Myometrial cell (primary cell): ENCODE data around the gene C11orf98. TPM values are rescaled to one million over a fixed set of nuclear protein-coding genes. Genes with fewer than 3 reads are reported as not detected.

Source experiments
- total RNA-seq: library from RNA; depleted of rRNA; stranded (reverse); fragments of >200 nt; gene quantifications from 2 replicates; pipeline ENCODE4 v1.2.3, GENCODE V29; 2015

The C11orf98 gene
- 47.0 and 88.6 TPM in 2 replicates for total RNA-seq

GRCh38 chr11:62665075-62665598 lies at the start of gene C11orf98, which contains the start of gene CSKMT:
Gene C11orf98, minus strand, starts transcription at chr11:62665210. Its CDS starts 41 bp downstream, at chr11:62665169.
Gene CSKMT, plus strand, starts transcription at chr11:62665312. Its CDS starts 568 bp downstream, at chr11:62665880.

GRCh38 chr11:62707277-62707861 lies 42.4 kb upstream of the C11orf98 start, which contains the start of the genes BSCL2 and GNG3:
Gene BSCL2, minus strand, starts transcription at chr11:62707424. Its CDS starts 229 bp downstream, at chr11:62707195.
Gene GNG3, plus strand, starts transcription at chr11:62707676. Its CDS starts 620 bp downstream, at chr11:62708296.

GRCh38 chr11:62689421-62690183 lies 24.6 kb upstream of the C11orf98 start, which contains the start of gene LRRN4CL:
Gene LRRN4CL, minus strand, starts transcription at chr11:62689530. Its CDS starts 1,022 bp downstream, at chr11:62688508.

GRCh38 chr11:62678770-62679696 lies 14.0 kb upstream of the C11orf98 start, which contains the start of gene UBXN1:
Gene UBXN1, minus strand, starts transcription at chr11:62679073. Its CDS starts 150 bp downstream, at chr11:62678923.

GRCh38 chr11:62671608-62672389 lies 6.8 kb upstream of the C11orf98 start, which contains the start of the genes LBHD1 and UQCC3:
Gene LBHD1, minus strand, starts transcription at chr11:62672267. Its CDS starts 2,236 bp downstream, at chr11:62670031.
Gene UQCC3, plus strand, starts transcription at chr11:62671673. Its CDS starts 73 bp downstream, at chr11:62671746.

GRCh38 chr11:62645946-62646824 lies 18.8 kb downstream of the C11orf98 start, which contains the start of gene GANAB:
Gene GANAB, minus strand, starts transcription at chr11:62646613. Its CDS starts 14 bp downstream, at chr11:62646599.

GRCh38 chr11:62621567-62622470 lies 43.2 kb downstream of the C11orf98 start, which contains the start of gene B3GAT3:
Gene B3GAT3, minus strand, starts transcription at chr11:62621986. Its CDS starts 39 bp downstream, at chr11:62621947.

Other genes starting within 250 kb of the C11orf98 start
- not detected in 2 replicates for gene SCGB1A1, start 246.2 kb downstream of the C11orf98 start, total RNA-seq
- gene AHNAK, start 118.4 kb downstream of the C11orf98 start, total RNA-seq = 251 and 358 TPM in 2 replicates
- 2,051 and 2,264 TPM in 2 replicates for gene EEF1G, start 91.3 kb downstream of the C11orf98 start, total RNA-seq
- 5.5 and 9.6 TPM in 2 replicates for gene TUT1, start 73.7 kb downstream of the C11orf98 start, total RNA-seq
- 81.7 and 109 TPM in 2 replicates for gene MTA2, start 63.3 kb downstream of the C11orf98 start, total RNA-seq
- gene EML3, start 52.4 kb downstream of the C11orf98 start, total RNA-seq = 17.0 and 22.9 TPM in 2 replicates
- 2.8 and 14.1 TPM in 2 replicates for gene ROM1, start 52.0 kb downstream of the C11orf98 start, total RNA-seq
- gene B3GAT3, start 43.2 kb downstream of the C11orf98 start, total RNA-seq = 48.4 and 56.2 TPM in 2 replicates
- 263 and 291 TPM in 2 replicates for gene GANAB, start 18.6 kb downstream of the C11orf98 start, total RNA-seq
- 20.6 and 26.2 TPM in 2 replicates for gene INTS5, start 11.9 kb downstream of the C11orf98 start, total RNA-seq
- 2.9 and 20.2 TPM in 2 replicates for gene CSKMT, start 102 bp upstream of the C11orf98 start, total RNA-seq
- gene UQCC3, start 6.5 kb upstream of the C11orf98 start, total RNA-seq = 8.6 and 10.5 TPM in 2 replicates
- 6.9 and 11.0 TPM in 2 replicates for gene LBHD1, start 7.1 kb upstream of the C11orf98 start, total RNA-seq
- gene UBXN1, start 13.9 kb upstream of the C11orf98 start, total RNA-seq = 97.7 and 109 TPM in 2 replicates
- 5.8 and 6.6 TPM in 2 replicates for gene LRRN4CL, start 24.3 kb upstream of the C11orf98 start, total RNA-seq
- gene BSCL2, start 42.2 kb upstream of the C11orf98 start, total RNA-seq = 79.6 and 137 TPM in 2 replicates
- not detected in 2 replicates for gene GNG3, start 42.5 kb upstream of the C11orf98 start, total RNA-seq
- 6.6 and 6.9 TPM in 2 replicates for gene HNRNPUL2, start 62.2 kb upstream of the C11orf98 start, total RNA-seq
- 27.1 and 44.5 TPM in 2 replicates for gene TTC9C, start 63.3 kb upstream of the C11orf98 start, total RNA-seq
- gene ZBTB3, start 89.0 kb upstream of the C11orf98 start, total RNA-seq = 6.1 and 10.3 TPM in 2 replicates
- 96.1 and 114 TPM in 2 replicates for gene POLR2G, start 96.4 kb upstream of the C11orf98 start, total RNA-seq
- gene TAF6L, start 106.2 kb upstream of the C11orf98 start, total RNA-seq = 11.8 and 18.6 TPM in 2 replicates
- gene TMEM179B, start 122.2 kb upstream of the C11orf98 start, total RNA-seq = 73.7 and 93.1 TPM in 2 replicates
- gene TMEM223, start 126.8 kb upstream of the C11orf98 start, total RNA-seq = 40.9 and 43.8 TPM in 2 replicates
- 26.2 and 30.5 TPM in 2 replicates for gene NXF1, start 140.2 kb upstream of the C11orf98 start, total RNA-seq
- 33.2 and 59.2 TPM in 2 replicates for gene STX5, start 166.8 kb upstream of the C11orf98 start, total RNA-seq
- gene TEX54, start 167.6 kb upstream of the C11orf98 start, total RNA-seq = not detected in 2 replicates
- gene WDR74, start 174.4 kb upstream of the C11orf98 start, total RNA-seq = 39.7 and 57.4 TPM in 2 replicates
- 216 and 237 TPM in 2 replicates for gene SLC3A2, start 215.7 kb upstream of the C11orf98 start, total RNA-seq